ENCODE data around the gene RPL32.
A peak's percentile ranks its signal among the peaks of the same experiment; 100 is the strongest.

The RPL32 gene

GRCh38 chr3:12832350-12833221, 8.8 kb downstream of the RPL32 start:
- no peak for DNase-seq

GRCh38 chr3:12831301-12831866, 10.0 kb downstream of the RPL32 start:
- peak in 1 of 3 experiments; percentile 32 for DNase-seq

GRCh38 chr3:12830785-12831156, 10.6 kb downstream of the RPL32 start:
- no peak for DNase-seq

- no peak for DNase-seq
Measured at GRCh38 chr3:12829886-12830784, 11.2 kb downstream of the RPL32 start.

- no peak for DNase-seq
Measured at GRCh38 chr3:12829404-12829803, 12.0 kb downstream of the RPL32 start.

GRCh38 chr3:12828751-12829150, 12.6 kb downstream of the RPL32 start:
- no peak for DNase-seq

- no peak for DNase-seq
Measured at GRCh38 chr3:12825156-12825555, 16.2 kb downstream of the RPL32 start.

GRCh38 chr3:12824299-12824698, 17.1 kb downstream of the RPL32 start:
- DNase-seq: no peak

- DNase-seq: no peak
Measured at GRCh38 chr3:12822725-12823373, 18.5 kb downstream of the RPL32 start.

GRCh38 chr3:12818773-12819172, 22.6 kb downstream of the RPL32 start:
- DNase-seq: no peak

- no peak for DNase-seq
Measured at GRCh38 chr3:12818273-12818672, 23.1 kb downstream of the RPL32 start.

GRCh38 chr3:12817343-12817710, 24.0 kb downstream of the RPL32 start:
- no peak for DNase-seq

- DNase-seq: no peak
Measured at GRCh38 chr3:12816521-12817342, 24.6 kb downstream of the RPL32 start.

GRCh38 chr3:12815719-12816118, 25.6 kb downstream of the RPL32 start:
- DNase-seq: no peak

GRCh38 chr3:12815078-12815477, 26.3 kb downstream of the RPL32 start:
- no peak for DNase-seq

GRCh38 chr3:12813967-12814366, 27.4 kb downstream of the RPL32 start:
- no peak for DNase-seq

GRCh38 chr3:12812812-12813211, 28.6 kb downstream of the RPL32 start:
- no peak for DNase-seq

- no peak for DNase-seq
Measured at GRCh38 chr3:12810961-12811360, 30.4 kb downstream of the RPL32 start.

GRCh38 chr3:12810013-12810780, 31.2 kb downstream of the RPL32 start:
- DNase-seq: peak; percentile 84 to 93 (median 85)

- DNase-seq: no peak
Measured at GRCh38 chr3:12809435-12809834, 31.9 kb downstream of the RPL32 start.

GRCh38 chr3:12809001-12809400, 32.4 kb downstream of the RPL32 start:
- DNase-seq: no peak

All from NCI-H1417 (cell line).